ENCODE results near the gene PLXND1.

GRCh38 chr3:129540776-129541516 lies 65.5 kb downstream of the PLXND1 start:
- TF ChIP-seq, protein P1, sequence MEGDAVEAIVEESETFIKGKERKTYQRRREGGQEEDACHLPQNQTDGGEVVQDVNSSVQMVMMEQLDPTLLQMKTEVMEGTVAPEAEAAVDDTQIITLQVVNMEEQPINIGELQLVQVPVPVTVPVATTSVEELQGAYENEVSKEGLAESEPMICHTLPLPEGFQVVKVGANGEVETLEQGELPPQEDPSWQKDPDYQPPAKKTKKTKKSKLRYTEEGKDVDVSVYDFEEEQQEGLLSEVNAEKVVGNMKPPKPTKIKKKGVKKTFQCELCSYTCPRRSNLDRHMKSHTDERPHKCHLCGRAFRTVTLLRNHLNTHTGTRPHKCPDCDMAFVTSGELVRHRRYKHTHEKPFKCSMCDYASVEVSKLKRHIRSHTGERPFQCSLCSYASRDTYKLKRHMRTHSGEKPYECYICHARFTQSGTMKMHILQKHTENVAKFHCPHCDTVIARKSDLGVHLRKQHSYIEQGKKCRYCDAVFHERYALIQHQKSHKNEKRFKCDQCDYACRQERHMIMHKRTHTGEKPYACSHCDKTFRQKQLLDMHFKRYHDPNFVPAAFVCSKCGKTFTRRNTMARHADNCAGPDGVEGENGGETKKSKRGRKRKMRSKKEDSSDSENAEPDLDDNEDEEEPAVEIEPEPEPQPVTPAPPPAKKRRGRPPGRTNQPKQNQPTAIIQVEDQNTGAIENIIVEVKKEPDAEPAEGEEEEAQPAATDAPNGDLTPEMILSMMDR (IDR thresholded peaks at IDR 0.05; ENCODE audit: borderline replicate concordance, extremely low read depth, low read length, poor library complexity, severe bottlenecking), result no peak
- TF ChIP-seq EZH2 (IDR thresholded peaks at IDR 0.05; ENCODE audit: borderline replicate concordance, low read depth, low read length, severe bottlenecking), result no peak
